Endothelial cell of umbilical vein (primary cell): Measurements from ENCODE around the gene ZNF644.

ENCODE experiments used
- CTCF ChIP-seq, 2 donors: IDR thresholded peaks; 1 replicate in 1 of 2; 2 replicates in 1 of 2; pipeline ENCODE4 v1.5.1; 2011; ENCODE audit warnings: low read length in 2 of 2, mild to moderate bottlenecking in 2 of 2, moderate library complexity in 2 of 2, control low read depth in 1 of 2, inconsistent platforms in 1 of 2, low read depth in 1 of 2; ENCODE audit not compliant: insufficient read depth in 1 of 2; ENCODE audit errors: extremely low read depth in 1 of 2
- POLR2A ChIP-seq: IDR thresholded peaks from 2 replicates; pipeline ENCODE4 v1.6.1; 2012; ENCODE audit warnings: low read depth, mild to moderate bottlenecking, control low read depth, low read length

GRCh38 chr1:90952906-90953305, 68.9 kb downstream of the ZNF644 start:
- TF ChIP-seq POLR2A (no peak), CTCF (IDR thresholded peaks at IDR 0.05; ENCODE audit: extremely low read depth in 1 of 2, insufficient read depth in 1 of 2, low read depth in 1 of 2, low read length in 2 of 2) (no peak)
